ENCODE results near the gene PSME3IP1.

Gene PSME3IP1

GRCh38 chr16:57130950-57131321 lies 54.9 kb downstream of the PSME3IP1 start:
- Histone ChIP-seq H3K9ac (ENCODE audit: low read length) (no peak overlapping the region), H3K9me3 (ENCODE audit: low read length) (no peaks in the 10 kb centered on the region), H3K27me3 (ENCODE audit: insufficient read depth, low read length) (no peaks in the 10 kb centered on the region), H3K4me2 (ENCODE audit: low read length) (no peak overlapping the region), H3K4me3 (ENCODE audit: low read depth, low read length, poor library complexity, severe bottlenecking) (no peak overlapping the region), H3K9me2 (ENCODE audit: low read depth, low read length) (no peaks in the 10 kb centered on the region), H2AFZ (ENCODE audit: low read length) (no peak overlapping the region), H3F3A (ENCODE audit: insufficient read depth, low read length) (no peaks in the 10 kb centered on the region), H3K4me1 (ENCODE audit: insufficient read depth, low read length, severe bottlenecking) (peaks cover 13% of the 10 kb centered on the region), H3K27ac (ENCODE audit: low read depth, low read length, poor library complexity, severe bottlenecking) (no peak overlapping the region), H4K20me1 (ENCODE audit: insufficient read depth, low read length) (no peaks in the 10 kb centered on the region), H3K36me3 (ENCODE audit: insufficient read depth, low read length) (no peaks in the 10 kb centered on the region), H3K79me2 (ENCODE audit: insufficient read depth, low read length) (no peaks in the 10 kb centered on the region)
- TF ChIP-seq, protein P1, sequence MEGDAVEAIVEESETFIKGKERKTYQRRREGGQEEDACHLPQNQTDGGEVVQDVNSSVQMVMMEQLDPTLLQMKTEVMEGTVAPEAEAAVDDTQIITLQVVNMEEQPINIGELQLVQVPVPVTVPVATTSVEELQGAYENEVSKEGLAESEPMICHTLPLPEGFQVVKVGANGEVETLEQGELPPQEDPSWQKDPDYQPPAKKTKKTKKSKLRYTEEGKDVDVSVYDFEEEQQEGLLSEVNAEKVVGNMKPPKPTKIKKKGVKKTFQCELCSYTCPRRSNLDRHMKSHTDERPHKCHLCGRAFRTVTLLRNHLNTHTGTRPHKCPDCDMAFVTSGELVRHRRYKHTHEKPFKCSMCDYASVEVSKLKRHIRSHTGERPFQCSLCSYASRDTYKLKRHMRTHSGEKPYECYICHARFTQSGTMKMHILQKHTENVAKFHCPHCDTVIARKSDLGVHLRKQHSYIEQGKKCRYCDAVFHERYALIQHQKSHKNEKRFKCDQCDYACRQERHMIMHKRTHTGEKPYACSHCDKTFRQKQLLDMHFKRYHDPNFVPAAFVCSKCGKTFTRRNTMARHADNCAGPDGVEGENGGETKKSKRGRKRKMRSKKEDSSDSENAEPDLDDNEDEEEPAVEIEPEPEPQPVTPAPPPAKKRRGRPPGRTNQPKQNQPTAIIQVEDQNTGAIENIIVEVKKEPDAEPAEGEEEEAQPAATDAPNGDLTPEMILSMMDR (IDR thresholded peaks at IDR 0.05; ENCODE audit: low read length), result no peak
- TF ChIP-seq EZH2 (IDR thresholded peaks at IDR 0.05; ENCODE audit: borderline replicate concordance, low read length), result no peak

DNA sequence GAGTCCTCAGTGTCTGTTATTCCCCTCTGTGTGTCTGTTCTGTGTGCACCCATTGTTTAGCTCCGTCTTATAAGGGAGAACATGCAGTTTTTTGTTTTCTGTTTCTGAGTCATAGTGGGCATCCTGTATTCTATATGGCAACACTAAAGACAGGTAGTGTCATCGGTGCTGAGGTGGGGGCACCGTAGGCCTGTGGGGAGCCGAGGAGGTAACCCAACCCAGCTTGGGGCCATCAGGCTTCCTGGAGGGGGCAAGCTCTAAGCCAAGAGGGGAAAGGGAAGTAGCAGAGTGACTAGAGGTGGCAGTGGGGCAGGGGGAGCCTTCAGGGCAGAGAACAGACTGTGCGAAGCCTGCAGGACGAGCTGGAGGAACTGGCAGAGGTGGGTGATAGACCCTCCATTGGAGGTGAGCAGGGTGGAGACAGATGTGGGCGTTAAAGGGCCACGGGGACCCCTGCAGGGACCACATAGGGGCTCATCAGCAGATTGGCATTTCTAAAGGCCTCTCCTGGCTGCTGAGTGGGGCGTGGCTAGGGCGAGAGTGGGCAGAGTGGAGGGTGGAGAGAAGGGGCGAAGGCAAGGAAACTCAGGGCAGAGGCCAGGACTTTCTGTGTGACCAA lies 57.0 kb downstream of the PSME3IP1 start:
- no peaks in the 10 kb centered on the region for H3F3A ChIP-seq (ENCODE audit: insufficient read depth, low read length)
- no peaks in the 10 kb centered on the region for H3K9me2 ChIP-seq (ENCODE audit: low read depth, low read length)
- no peak overlapping the region for H3K9ac ChIP-seq (ENCODE audit: low read length)
- H4K20me1 ChIP-seq (ENCODE audit: insufficient read depth, low read length), result no peaks in the 10 kb centered on the region
- no peak overlapping the region for H3K27ac ChIP-seq (ENCODE audit: low read depth, low read length, poor library complexity, severe bottlenecking)
- H3K4me3 ChIP-seq (ENCODE audit: low read depth, low read length, poor library complexity, severe bottlenecking), result no peak overlapping the region
- H3K9me3 ChIP-seq (ENCODE audit: low read length), result no peaks in the 10 kb centered on the region
- no peaks in the 10 kb centered on the region for H3K27me3 ChIP-seq (ENCODE audit: insufficient read depth, low read length)
- TF ChIP-seq EZH2 (IDR thresholded peaks at IDR 0.05; ENCODE audit: borderline replicate concordance, low read length), result no peak
- TF ChIP-seq, protein P1 (IDR thresholded peaks at IDR 0.05; ENCODE audit: low read length), result no peak
- no peak overlapping the region for H3K4me2 ChIP-seq (ENCODE audit: low read length)
- no peaks in the 10 kb centered on the region for H3K79me2 ChIP-seq (ENCODE audit: insufficient read depth, low read length)
- H3K36me3 ChIP-seq (ENCODE audit: insufficient read depth, low read length), result no peaks in the 10 kb centered on the region
- H3K4me1 ChIP-seq (ENCODE audit: insufficient read depth, low read length, severe bottlenecking), result no peaks in the 10 kb centered on the region
- no peak overlapping the region for H2AFZ ChIP-seq (ENCODE audit: low read length)

- H3K36me3 ChIP-seq (ENCODE audit: insufficient read depth, low read length), result no peaks in the 10 kb centered on the region
- TF ChIP-seq, protein P1 (IDR thresholded peaks at IDR 0.05; ENCODE audit: low read length), result no peak
- no peak for TF ChIP-seq EZH2 (IDR thresholded peaks at IDR 0.05; ENCODE audit: borderline replicate concordance, low read length)
- H3K9ac ChIP-seq (ENCODE audit: low read length), result no peak overlapping the region
- H3F3A ChIP-seq (ENCODE audit: insufficient read depth, low read length), result no peaks in the 10 kb centered on the region
- H2AFZ ChIP-seq (ENCODE audit: low read length), result no peak overlapping the region
- H3K27ac ChIP-seq (ENCODE audit: low read depth, low read length, poor library complexity, severe bottlenecking), result no peak overlapping the region
- H4K20me1 ChIP-seq (ENCODE audit: insufficient read depth, low read length), result no peaks in the 10 kb centered on the region
- no peaks in the 10 kb centered on the region for H3K27me3 ChIP-seq (ENCODE audit: insufficient read depth, low read length)
- H3K4me1 ChIP-seq (ENCODE audit: insufficient read depth, low read length, severe bottlenecking), result no peaks in the 10 kb centered on the region
- no peak overlapping the region for H3K4me2 ChIP-seq (ENCODE audit: low read length)
- H3K79me2 ChIP-seq (ENCODE audit: insufficient read depth, low read length), result no peaks in the 10 kb centered on the region
- H3K4me3 ChIP-seq (ENCODE audit: low read depth, low read length, poor library complexity, severe bottlenecking), result no peak overlapping the region
- no peaks in the 10 kb centered on the region for H3K9me3 ChIP-seq (ENCODE audit: low read length)
- no peaks in the 10 kb centered on the region for H3K9me2 ChIP-seq (ENCODE audit: low read depth, low read length)
Observed at GRCh38 chr16:57127836-57128235, 58.0 kb downstream of the PSME3IP1 start.

Data from OCI-LY1 (cell line).